Measurements from ENCODE around the gene PF4V1.
"Not testable (repeated sequence)": the region's sequence is repeated elsewhere in the genome, so short reads cannot be mapped to it uniquely, and the experiment has no call there.

PF4V1 gene

GRCh38 chr4:73870768-73871167 is 17.7 kb downstream of the PF4V1 start:
- DNase-seq = no peak

- DNase-seq = no peak
Observed at GRCh38 chr4:73871511-73872310, 18.6 kb downstream of the PF4V1 start.

GRCh38 chr4:73872316-73873108 is 19.4 kb downstream of the PF4V1 start:
- DNase-seq = no peak

GRCh38 chr4:73874386-73874785 is 21.3 kb downstream of the PF4V1 start:
- no peak for DNase-seq

GRCh38 chr4:73875401-73875800 is 22.3 kb downstream of the PF4V1 start:
- DNase-seq = no peak

- no peak for DNase-seq
Observed at GRCh38 chr4:73883306-73883705, 30.2 kb downstream of the PF4V1 start.

GRCh38 chr4:73885574-73886267 is 32.6 kb downstream of the PF4V1 start:
- DNase-seq = no peak

- DNase-seq = no peak
Observed at GRCh38 chr4:73891326-73891725, 38.2 kb downstream of the PF4V1 start.

GRCh38 chr4:73891739-73892405 is 38.8 kb downstream of the PF4V1 start:
- DNase-seq = no peak

GRCh38 chr4:73892966-73893365 is 39.9 kb downstream of the PF4V1 start:
- DNase-seq = no peak

- no peak for DNase-seq
Observed at GRCh38 chr4:73894001-73894400, 40.9 kb downstream of the PF4V1 start.

- no peak for DNase-seq
Observed at GRCh38 chr4:73895201-73896175, 42.4 kb downstream of the PF4V1 start.

- DNase-seq = no peak
Observed at GRCh38 chr4:73896416-73896815, 43.3 kb downstream of the PF4V1 start.

GRCh38 chr4:73897380-73898136 is 44.5 kb downstream of the PF4V1 start:
- DNase-seq = no peak

- DNase-seq = not testable (repeated sequence)
Observed at GRCh38 chr4:73899338-73899737, 46.2 kb downstream of the PF4V1 start.

- no peak for DNase-seq
Observed at GRCh38 chr4:73901031-73901430, 47.9 kb downstream of the PF4V1 start.

GRCh38 chr4:73902038-73902637 is 49.0 kb downstream of the PF4V1 start:
- no peak for DNase-seq

- DNase-seq = no peak
Observed at GRCh38 chr4:73902817-73903547, 49.9 kb downstream of the PF4V1 start.
